Activated naive CD4-positive, alpha-beta T cell treated with anti-CD3 and anti-CD28 coated beads, Interleukin-2, amount 50 U/mL, for 24 hours (primary cell): ENCODE measurements around the gene CDH13.

Experiments
- H3K27ac Mint-ChIP-seq: one replicate; pipeline ENCODE4 v1.8.0; 2021; ENCODE audit warnings: mild to moderate bottlenecking, mixed read lengths
- H3K27me3 Mint-ChIP-seq: one replicate; pipeline ENCODE4 v1.8.0; 2021; ENCODE audit warnings: mixed read lengths
- H3K36me3 Mint-ChIP-seq: one replicate; pipeline ENCODE4 v1.8.0; 2021; ENCODE audit warnings: mixed read lengths
- H3K4me1 Mint-ChIP-seq: one replicate; pipeline ENCODE4 v1.8.0; 2021; ENCODE audit warnings: mixed read lengths
- H3K4me3 Mint-ChIP-seq: one replicate; pipeline ENCODE4 v1.8.0; 2021; ENCODE audit warnings: mild to moderate bottlenecking, mixed read lengths
- H3K9me3 Mint-ChIP-seq: one replicate; pipeline ENCODE4 v1.8.0; 2021; ENCODE audit warnings: mixed read lengths

Gene CDH13

GRCh38 chr16:83013071-83013470 lies 386.3 kb downstream of the CDH13 start:
- Mint-ChIP-seq H3K9me3 (peaks cover 3% of the 10 kb centered on the region), H3K27ac (no peak overlapping the region), H3K36me3 (no peaks in the 10 kb centered on the region), H3K27me3 (no peaks in the 10 kb centered on the region), H3K4me3 (no peak overlapping the region), H3K4me1 (no peaks in the 10 kb centered on the region)

GRCh38 chr16:83019963-83020362 lies 393.2 kb downstream of the CDH13 start:
- H3K27me3 Mint-ChIP-seq: peaks cover 1% of the 10 kb centered on the region
- peaks cover 6% of the 10 kb centered on the region for H3K9me3 Mint-ChIP-seq
- H3K27ac Mint-ChIP-seq: no peak overlapping the region
- H3K36me3 Mint-ChIP-seq: no peaks in the 10 kb centered on the region
- H3K4me3 Mint-ChIP-seq: no peak overlapping the region
- no peaks in the 10 kb centered on the region for H3K4me1 Mint-ChIP-seq

DNA sequence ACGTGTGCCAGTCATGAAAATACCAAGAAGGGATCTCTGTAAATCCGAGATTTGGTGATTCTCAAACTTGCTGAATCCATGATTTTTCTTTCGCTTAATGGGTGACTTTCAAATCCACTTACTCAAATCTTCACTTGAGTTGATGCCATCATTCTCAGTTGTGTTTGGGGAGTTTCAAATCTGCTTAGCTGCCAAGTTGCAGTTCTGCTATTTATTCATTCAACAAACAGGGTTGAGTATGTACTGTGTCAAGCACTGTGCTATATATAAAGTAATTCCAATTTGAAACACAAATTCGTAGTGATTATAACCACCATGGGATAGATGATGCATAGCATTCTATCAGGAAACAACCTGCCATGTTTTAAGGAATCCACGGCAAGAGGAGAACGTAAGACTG lies 394.3 kb downstream of the CDH13 start:
- no peak overlapping the region for H3K4me3 Mint-ChIP-seq
- no peaks in the 10 kb centered on the region for H3K4me1 Mint-ChIP-seq
- H3K36me3 Mint-ChIP-seq: no peaks in the 10 kb centered on the region
- peaks cover 1% of the 10 kb centered on the region for H3K27me3 Mint-ChIP-seq
- H3K27ac Mint-ChIP-seq: no peak overlapping the region
- peaks cover 6% of the 10 kb centered on the region for H3K9me3 Mint-ChIP-seq

DNA sequence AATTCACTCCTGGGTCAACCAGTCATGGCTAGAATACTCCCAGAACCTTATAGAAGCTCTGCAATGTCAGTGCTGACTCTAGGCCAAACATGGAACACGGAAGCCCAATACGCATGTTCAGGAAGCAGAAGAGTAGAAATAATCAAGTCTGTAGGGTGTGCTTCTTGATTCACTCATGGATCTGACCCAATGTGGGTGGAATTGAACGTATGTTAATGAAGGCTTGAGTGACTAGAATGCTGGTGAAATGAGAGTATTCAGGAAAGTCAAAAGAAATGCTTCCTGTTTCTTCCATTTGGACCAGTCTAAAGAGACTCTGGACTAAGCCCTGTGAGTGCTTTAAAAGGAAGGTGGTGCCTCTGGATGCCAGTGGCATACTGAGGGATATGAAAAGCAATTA lies 395.0 kb downstream of the CDH13 start:
- Mint-ChIP-seq H3K4me3 (no peak overlapping the region), H3K27ac (no peak overlapping the region), H3K4me1 (no peaks in the 10 kb centered on the region), H3K36me3 (no peaks in the 10 kb centered on the region), H3K9me3 (peaks cover 6% of the 10 kb centered on the region), H3K27me3 (peaks cover 1% of the 10 kb centered on the region)

GRCh38 chr16:83023011-83023410 lies 396.2 kb downstream of the CDH13 start:
- no peak overlapping the region for H3K27ac Mint-ChIP-seq
- peaks cover 1% of the 10 kb centered on the region for H3K27me3 Mint-ChIP-seq

GRCh38 chr16:83023640-83024039 lies 396.9 kb downstream of the CDH13 start:
- Mint-ChIP-seq H3K9me3 (peaks cover 6% of the 10 kb centered on the region), H3K36me3 (no peaks in the 10 kb centered on the region), H3K27me3 (peaks cover 1% of the 10 kb centered on the region), H3K4me1 (no peaks in the 10 kb centered on the region), H3K4me3 (no peak overlapping the region), H3K27ac (no peak overlapping the region)

More at GRCh38 chr16:83023011-83023410, 396.2 kb downstream of the CDH13 start:
- H3K9me3 Mint-ChIP-seq: peaks cover 6% of the 10 kb centered on the region
- no peaks in the 10 kb centered on the region for H3K36me3 Mint-ChIP-seq
- H3K4me1 Mint-ChIP-seq: no peaks in the 10 kb centered on the region
- no peak overlapping the region for H3K4me3 Mint-ChIP-seq

- no peaks in the 10 kb centered on the region for H3K9me3 Mint-ChIP-seq
- H3K27ac Mint-ChIP-seq: no peak overlapping the region
- no peaks in the 10 kb centered on the region for H3K36me3 Mint-ChIP-seq
- H3K4me1 Mint-ChIP-seq: no peaks in the 10 kb centered on the region
- H3K4me3 Mint-ChIP-seq: no peak overlapping the region
- H3K27me3 Mint-ChIP-seq: peaks cover 1% of the 10 kb centered on the region
These were observed 401.2 kb downstream of the CDH13 start for GRCh38 chr16:83027973-83028372.

DNA sequence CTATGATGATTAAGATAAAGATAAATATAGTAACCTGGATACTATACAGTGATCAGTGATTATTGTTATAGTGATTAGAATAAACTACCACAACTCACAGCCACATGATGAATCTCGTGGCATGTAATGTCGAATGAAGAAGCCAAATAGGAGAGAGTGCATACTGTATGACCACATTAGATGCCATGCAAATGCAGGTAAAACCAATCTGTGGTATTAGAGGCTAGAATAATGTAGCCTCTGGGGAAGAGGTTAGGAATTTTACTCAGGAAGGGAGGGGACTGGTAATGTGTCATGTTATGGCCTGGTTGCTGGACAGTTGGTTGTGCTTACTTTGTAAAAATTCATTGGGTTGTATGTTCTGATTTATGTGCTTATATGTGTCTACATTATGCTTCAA lies 402.7 kb downstream of the CDH13 start:
- H3K36me3 Mint-ChIP-seq: no peaks in the 10 kb centered on the region
- H3K9me3 Mint-ChIP-seq: no peaks in the 10 kb centered on the region
- no peaks in the 10 kb centered on the region for H3K4me1 Mint-ChIP-seq
- no peak overlapping the region for H3K27ac Mint-ChIP-seq
- H3K4me3 Mint-ChIP-seq: no peak overlapping the region
- H3K27me3 Mint-ChIP-seq: no peaks in the 10 kb centered on the region

DNA sequence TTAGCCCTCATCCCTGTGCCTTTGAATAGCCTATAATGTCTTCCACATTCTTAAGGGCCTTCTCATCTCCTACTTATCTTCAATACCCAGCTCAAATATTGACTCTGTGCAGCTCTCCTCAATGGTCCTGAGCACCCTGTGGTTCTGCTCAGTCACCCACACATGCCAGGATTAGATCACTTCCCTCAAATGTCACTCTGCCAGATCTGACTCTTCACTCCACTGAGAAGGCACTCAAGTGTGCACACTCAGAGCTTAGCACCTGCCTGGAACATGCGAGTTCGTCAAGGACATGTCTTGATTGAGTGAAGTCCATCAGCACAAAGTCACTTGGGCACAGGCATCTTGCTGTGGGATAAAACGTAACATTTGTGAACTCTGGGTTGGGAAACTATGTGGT lies 404.8 kb downstream of the CDH13 start:
- Mint-ChIP-seq H3K4me1 (no peaks in the 10 kb centered on the region), H3K27ac (no peak overlapping the region), H3K27me3 (peaks cover 1% of the 10 kb centered on the region), H3K9me3 (no peaks in the 10 kb centered on the region), H3K36me3 (no peaks in the 10 kb centered on the region), H3K4me3 (no peak overlapping the region)

DNA sequence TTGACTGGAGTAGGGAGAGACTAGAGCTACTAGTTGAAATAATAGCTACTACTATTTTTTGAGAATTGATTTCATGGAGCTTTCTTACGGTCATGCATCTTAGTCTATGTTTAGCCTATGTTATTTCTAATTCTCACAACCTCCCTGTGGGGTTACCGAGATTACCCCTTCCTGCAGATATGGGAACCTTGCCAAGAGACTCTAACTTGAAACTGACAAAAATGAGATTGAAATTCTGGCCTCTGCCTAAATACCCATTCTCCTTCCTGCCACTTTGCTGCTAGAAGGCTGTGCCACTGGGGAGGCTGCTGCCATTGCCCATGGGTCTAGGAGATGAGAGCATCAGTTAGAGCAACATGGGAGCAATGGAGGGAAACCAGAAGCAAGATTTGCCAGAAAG lies 410.3 kb downstream of the CDH13 start:
- H3K36me3 Mint-ChIP-seq: no peaks in the 10 kb centered on the region
- H3K4me3 Mint-ChIP-seq: no peak overlapping the region
- H3K9me3 Mint-ChIP-seq: no peaks in the 10 kb centered on the region
- no peak overlapping the region for H3K27ac Mint-ChIP-seq
- H3K4me1 Mint-ChIP-seq: no peaks in the 10 kb centered on the region
- peaks cover 2% of the 10 kb centered on the region for H3K27me3 Mint-ChIP-seq

- H3K27ac Mint-ChIP-seq: no peak overlapping the region
- no peaks in the 10 kb centered on the region for H3K4me1 Mint-ChIP-seq
- no peaks in the 10 kb centered on the region for H3K9me3 Mint-ChIP-seq
- no peaks in the 10 kb centered on the region for H3K36me3 Mint-ChIP-seq
- no peak overlapping the region for H3K4me3 Mint-ChIP-seq
- H3K27me3 Mint-ChIP-seq: peaks cover 2% of the 10 kb centered on the region
These were observed 411.1 kb downstream of the CDH13 start for GRCh38 chr16:83037884-83038283.

GRCh38 chr16:83040174-83040573 lies 413.4 kb downstream of the CDH13 start:
- peaks cover 2% of the 10 kb centered on the region for H3K27me3 Mint-ChIP-seq
- H3K4me3 Mint-ChIP-seq: no peak overlapping the region
- no peak overlapping the region for H3K27ac Mint-ChIP-seq
- no peaks in the 10 kb centered on the region for H3K4me1 Mint-ChIP-seq
- no peaks in the 10 kb centered on the region for H3K9me3 Mint-ChIP-seq
- no peaks in the 10 kb centered on the region for H3K36me3 Mint-ChIP-seq

DNA sequence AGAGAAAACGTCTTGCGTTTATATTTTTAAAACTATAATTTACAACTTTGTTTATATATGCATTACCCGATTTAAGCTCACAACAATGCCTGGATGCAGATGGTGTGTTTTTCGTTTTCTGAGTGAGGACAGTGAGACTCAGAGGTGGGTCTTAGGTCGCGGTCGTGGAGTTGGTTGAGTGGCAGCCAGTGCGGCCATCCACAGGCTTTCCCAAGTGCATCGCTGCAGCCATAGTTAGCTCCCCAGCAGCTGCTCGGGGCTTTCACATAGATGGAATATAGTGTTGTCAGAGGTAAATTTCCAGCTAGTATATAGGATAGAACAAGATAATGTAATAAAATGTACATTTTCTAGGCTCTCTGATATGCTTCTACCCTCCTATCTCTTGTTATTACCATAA lies 417.8 kb downstream of the CDH13 start:
- Mint-ChIP-seq H3K4me3 (no peak overlapping the region), H3K27ac (no peak overlapping the region), H3K4me1 (no peaks in the 10 kb centered on the region), H3K36me3 (no peaks in the 10 kb centered on the region), H3K9me3 (no peaks in the 10 kb centered on the region), H3K27me3 (no peaks in the 10 kb centered on the region)

DNA sequence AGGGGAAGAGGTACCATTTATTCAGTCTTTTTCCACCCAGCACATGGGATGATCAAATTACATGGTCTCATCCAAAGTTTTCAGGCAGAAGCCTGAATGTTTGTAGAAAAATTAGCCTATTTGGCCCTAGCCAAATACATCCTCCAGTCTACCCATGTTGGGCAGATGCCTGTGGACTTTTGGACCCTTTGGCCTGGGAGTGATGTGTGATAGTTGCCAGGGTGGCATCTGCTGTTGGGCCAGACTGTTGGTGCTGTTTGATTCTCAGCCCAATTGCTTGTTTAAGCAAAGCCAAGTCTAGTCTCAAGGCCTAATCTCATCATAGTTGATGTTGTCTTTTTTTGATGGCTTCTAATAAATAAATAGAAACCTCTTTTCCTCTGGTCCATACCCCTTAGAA lies 419.0 kb downstream of the CDH13 start:
- no peaks in the 10 kb centered on the region for H3K4me1 Mint-ChIP-seq
- H3K36me3 Mint-ChIP-seq: no peaks in the 10 kb centered on the region
- H3K4me3 Mint-ChIP-seq: no peak overlapping the region
- H3K27me3 Mint-ChIP-seq: no peaks in the 10 kb centered on the region
- H3K27ac Mint-ChIP-seq: no peak overlapping the region
- no peaks in the 10 kb centered on the region for H3K9me3 Mint-ChIP-seq

- no peaks in the 10 kb centered on the region for H3K27me3 Mint-ChIP-seq
- no peak overlapping the region for H3K4me3 Mint-ChIP-seq
- no peaks in the 10 kb centered on the region for H3K4me1 Mint-ChIP-seq
- H3K27ac Mint-ChIP-seq: no peak overlapping the region
- peaks cover 4% of the 10 kb centered on the region for H3K9me3 Mint-ChIP-seq
- H3K36me3 Mint-ChIP-seq: no peaks in the 10 kb centered on the region
These were observed 419.9 kb downstream of the CDH13 start for GRCh38 chr16:83046664-83047063.

DNA sequence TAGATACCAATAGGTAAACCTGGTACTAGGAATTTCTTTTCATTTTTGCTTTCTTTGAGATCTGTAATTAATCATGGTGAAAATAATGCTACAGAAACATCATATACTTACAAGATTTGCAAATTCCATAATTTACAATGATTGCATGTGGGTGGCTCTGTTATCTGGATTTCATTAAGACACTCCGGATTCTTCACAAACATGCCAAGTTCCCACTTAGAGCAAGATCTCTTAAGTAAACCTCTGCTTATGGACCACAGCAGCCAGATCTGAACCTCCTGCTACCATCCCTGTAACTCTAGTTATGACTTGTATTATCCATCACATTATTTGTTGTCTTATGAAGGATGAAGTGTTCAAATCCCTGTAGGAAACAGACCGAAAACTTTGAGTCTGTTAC lies 424.7 kb downstream of the CDH13 start:
- no peaks in the 10 kb centered on the region for H3K4me1 Mint-ChIP-seq
- H3K27me3 Mint-ChIP-seq: no peaks in the 10 kb centered on the region
- H3K36me3 Mint-ChIP-seq: no peaks in the 10 kb centered on the region
- H3K9me3 Mint-ChIP-seq: peaks cover 4% of the 10 kb centered on the region
- H3K4me3 Mint-ChIP-seq: no peak overlapping the region
- H3K27ac Mint-ChIP-seq: no peak overlapping the region

DNA sequence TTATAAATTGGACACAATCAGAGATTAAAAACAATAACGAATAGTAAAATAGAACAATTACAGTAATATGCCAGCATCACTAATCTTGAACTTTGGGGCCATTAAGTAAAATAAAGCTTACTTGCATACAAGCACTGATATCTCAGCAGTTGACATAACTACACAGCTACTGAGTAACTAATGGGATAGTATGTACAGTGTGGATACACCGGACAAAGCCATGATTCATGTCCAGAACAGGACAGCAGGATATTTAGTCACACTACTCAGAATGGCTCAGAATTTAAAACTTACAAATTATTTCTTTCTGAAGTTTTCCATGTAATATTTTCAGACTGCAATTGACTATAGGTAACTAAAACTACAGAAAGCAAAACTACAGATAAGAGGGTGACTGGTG lies 427.5 kb downstream of the CDH13 start:
- H3K4me1 Mint-ChIP-seq: no peaks in the 10 kb centered on the region
- H3K36me3 Mint-ChIP-seq: no peaks in the 10 kb centered on the region
- H3K9me3 Mint-ChIP-seq: peaks cover 4% of the 10 kb centered on the region
- H3K4me3 Mint-ChIP-seq: no peak overlapping the region
- no peak overlapping the region for H3K27ac Mint-ChIP-seq
- no peaks in the 10 kb centered on the region for H3K27me3 Mint-ChIP-seq
